Stimulated activated CD4-positive, alpha-beta T cell treated with anti-CD3 and anti-CD28 coated beads, Interleukin-2, amount 100 ng/mL, for 24 hours (primary cell): Measurements from ENCODE around the gene LRMDA.

Source experiments
- DNase-seq, 2 donors: peaks; one replicate each; pipeline ENCODE4 v3.0.0-alpha.2; 2020

The LRMDA gene

GRCh38 chr10:76197293-76197692 is 765.9 kb downstream of the LRMDA start:
- no peak for DNase-seq

GRCh38 chr10:76198287-76199035 is 767.0 kb downstream of the LRMDA start:
- no peak for DNase-seq

- DNase-seq = no peak
These were observed 770.5 kb downstream of the LRMDA start for GRCh38 chr10:76201962-76202361.

GRCh38 chr10:76202777-76203176 is 771.4 kb downstream of the LRMDA start:
- DNase-seq = no peak

GRCh38 chr10:76205361-76205760 is 773.9 kb downstream of the LRMDA start:
- DNase-seq = no peak

- DNase-seq = no peak
These were observed 775.5 kb downstream of the LRMDA start for GRCh38 chr10:76206797-76207352.

GRCh38 chr10:76209135-76209534 is 777.7 kb downstream of the LRMDA start:
- DNase-seq = no peak

- DNase-seq = no peak
These were observed 778.8 kb downstream of the LRMDA start for GRCh38 chr10:76210211-76210610.

GRCh38 chr10:76211691-76212090 is 780.3 kb downstream of the LRMDA start:
- DNase-seq = no peak

- no peak for DNase-seq
These were observed 782.5 kb downstream of the LRMDA start for GRCh38 chr10:76213876-76214275.

- no peak for DNase-seq
These were observed 786.6 kb downstream of the LRMDA start for GRCh38 chr10:76218035-76218434.

GRCh38 chr10:76229341-76229740 is 797.9 kb downstream of the LRMDA start:
- DNase-seq = no peak

GRCh38 chr10:76230921-76231285 is 799.5 kb downstream of the LRMDA start:
- no peak for DNase-seq

GRCh38 chr10:76231286-76231934 is 800.0 kb downstream of the LRMDA start:
- no peak for DNase-seq

- DNase-seq = no peak
These were observed 803.2 kb downstream of the LRMDA start for GRCh38 chr10:76234499-76235226.

GRCh38 chr10:76236356-76236755 is 804.9 kb downstream of the LRMDA start:
- DNase-seq = no peak

- no peak for DNase-seq
These were observed 811.5 kb downstream of the LRMDA start for GRCh38 chr10:76242956-76243355.

GRCh38 chr10:76244061-76244686 is 812.8 kb downstream of the LRMDA start:
- no peak for DNase-seq

- no peak for DNase-seq
These were observed 814.6 kb downstream of the LRMDA start for GRCh38 chr10:76245951-76246495.

GRCh38 chr10:76248649-76249200 is 817.3 kb downstream of the LRMDA start:
- DNase-seq = no peak

GRCh38 chr10:76251841-76252671 is 820.6 kb downstream of the LRMDA start:
- no peak for DNase-seq

GRCh38 chr10:76252733-76253132 is 821.3 kb downstream of the LRMDA start:
- DNase-seq = no peak
